Measurements from ENCODE around the gene KY.

DNA sequence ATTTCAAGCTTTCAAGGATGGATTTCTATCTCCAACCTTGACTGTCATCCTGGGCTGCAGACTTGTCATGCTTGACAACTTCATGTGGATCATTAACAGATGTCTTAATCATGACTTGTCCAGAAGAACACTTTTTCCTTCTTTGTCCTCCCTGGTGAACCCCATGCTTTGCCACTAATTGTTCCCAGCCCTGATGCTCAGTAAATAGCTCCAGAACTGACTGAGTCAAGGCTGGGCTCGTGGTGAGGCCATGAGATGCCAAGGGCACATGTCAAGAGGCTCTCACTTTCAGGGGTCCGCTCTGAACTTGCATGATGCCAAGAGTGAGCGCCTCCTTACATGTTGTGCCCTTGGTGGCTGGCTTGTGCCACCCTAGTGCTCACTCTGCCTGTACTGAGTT lies 48.9 kb upstream of the KY start:
- TF ChIP-seq ZBED1 (IDR thresholded peaks at IDR 0.05; ENCODE audit: borderline replicate concordance), result no peak
- TF ChIP-seq, protein P1, sequence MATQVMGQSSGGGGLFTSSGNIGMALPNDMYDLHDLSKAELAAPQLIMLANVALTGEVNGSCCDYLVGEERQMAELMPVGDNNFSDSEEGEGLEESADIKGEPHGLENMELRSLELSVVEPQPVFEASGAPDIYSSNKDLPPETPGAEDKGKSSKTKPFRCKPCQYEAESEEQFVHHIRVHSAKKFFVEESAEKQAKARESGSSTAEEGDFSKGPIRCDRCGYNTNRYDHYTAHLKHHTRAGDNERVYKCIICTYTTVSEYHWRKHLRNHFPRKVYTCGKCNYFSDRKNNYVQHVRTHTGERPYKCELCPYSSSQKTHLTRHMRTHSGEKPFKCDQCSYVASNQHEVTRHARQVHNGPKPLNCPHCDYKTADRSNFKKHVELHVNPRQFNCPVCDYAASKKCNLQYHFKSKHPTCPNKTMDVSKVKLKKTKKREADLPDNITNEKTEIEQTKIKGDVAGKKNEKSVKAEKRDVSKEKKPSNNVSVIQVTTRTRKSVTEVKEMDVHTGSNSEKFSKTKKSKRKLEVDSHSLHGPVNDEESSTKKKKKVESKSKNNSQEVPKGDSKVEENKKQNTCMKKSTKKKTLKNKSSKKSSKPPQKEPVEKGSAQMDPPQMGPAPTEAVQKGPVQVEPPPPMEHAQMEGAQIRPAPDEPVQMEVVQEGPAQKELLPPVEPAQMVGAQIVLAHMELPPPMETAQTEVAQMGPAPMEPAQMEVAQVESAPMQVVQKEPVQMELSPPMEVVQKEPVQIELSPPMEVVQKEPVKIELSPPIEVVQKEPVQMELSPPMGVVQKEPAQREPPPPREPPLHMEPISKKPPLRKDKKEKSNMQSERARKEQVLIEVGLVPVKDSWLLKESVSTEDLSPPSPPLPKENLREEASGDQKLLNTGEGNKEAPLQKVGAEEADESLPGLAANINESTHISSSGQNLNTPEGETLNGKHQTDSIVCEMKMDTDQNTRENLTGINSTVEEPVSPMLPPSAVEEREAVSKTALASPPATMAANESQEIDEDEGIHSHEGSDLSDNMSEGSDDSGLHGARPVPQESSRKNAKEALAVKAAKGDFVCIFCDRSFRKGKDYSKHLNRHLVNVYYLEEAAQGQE (IDR thresholded peaks at IDR 0.05; ENCODE audit: low read depth, low read length), result no peak
- no peak for TF ChIP-seq EZH2 (IDR thresholded peaks at IDR 0.05; ENCODE audit: borderline replicate concordance, control insufficient read depth, low read depth, low read length)
- TF ChIP-seq, protein P2, sequence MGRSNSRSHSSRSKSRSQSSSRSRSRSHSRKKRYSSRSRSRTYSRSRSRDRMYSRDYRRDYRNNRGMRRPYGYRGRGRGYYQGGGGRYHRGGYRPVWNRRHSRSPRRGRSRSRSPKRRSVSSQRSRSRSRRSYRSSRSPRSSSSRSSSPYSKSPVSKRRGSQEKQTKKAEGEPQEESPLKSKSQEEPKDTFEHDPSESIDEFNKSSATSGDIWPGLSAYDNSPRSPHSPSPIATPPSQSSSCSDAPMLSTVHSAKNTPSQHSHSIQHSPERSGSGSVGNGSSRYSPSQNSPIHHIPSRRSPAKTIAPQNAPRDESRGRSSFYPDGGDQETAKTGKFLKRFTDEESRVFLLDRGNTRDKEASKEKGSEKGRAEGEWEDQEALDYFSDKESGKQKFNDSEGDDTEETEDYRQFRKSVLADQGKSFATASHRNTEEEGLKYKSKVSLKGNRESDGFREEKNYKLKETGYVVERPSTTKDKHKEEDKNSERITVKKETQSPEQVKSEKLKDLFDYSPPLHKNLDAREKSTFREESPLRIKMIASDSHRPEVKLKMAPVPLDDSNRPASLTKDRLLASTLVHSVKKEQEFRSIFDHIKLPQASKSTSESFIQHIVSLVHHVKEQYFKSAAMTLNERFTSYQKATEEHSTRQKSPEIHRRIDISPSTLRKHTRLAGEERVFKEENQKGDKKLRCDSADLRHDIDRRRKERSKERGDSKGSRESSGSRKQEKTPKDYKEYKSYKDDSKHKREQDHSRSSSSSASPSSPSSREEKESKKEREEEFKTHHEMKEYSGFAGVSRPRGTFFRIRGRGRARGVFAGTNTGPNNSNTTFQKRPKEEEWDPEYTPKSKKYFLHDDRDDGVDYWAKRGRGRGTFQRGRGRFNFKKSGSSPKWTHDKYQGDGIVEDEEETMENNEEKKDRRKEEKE (IDR thresholded peaks at IDR 0.05), result no peak
